Activated T-helper 2 cell treated with anti-CD3 and anti-CD28 coated beads, Interferon-gamma antibody, Interleukin-2, Interleukin-4, amounts not matched to agents 10 μg/mL and 5 μg/mL and 100 μg/mL, durations not matched to agents 14 hours and 24 hours and 36 hours (primary cell): Measurements from ENCODE around the gene ZNF641. TPM values are rescaled to one million over a fixed set of nuclear protein-coding genes. Genes with fewer than 3 reads are reported as not detected.
"Not testable (repeated sequence)": the region's sequence is repeated elsewhere in the genome, so short reads cannot be mapped to it uniquely, and the experiment has no call there.

Source experiments
- DNase-seq: peaks from one replicate; pipeline ENCODE4 v3.0.0; 2021; ENCODE audit warnings: low spot score
- H3K27ac Mint-ChIP-seq: one replicate; pipeline ENCODE4 v1.8.0; 2021; ENCODE audit warnings: mixed read lengths
- H3K27me3 Mint-ChIP-seq: one replicate; pipeline ENCODE4 v1.8.0; 2021; ENCODE audit warnings: low read depth, mixed read lengths
- H3K36me3 Mint-ChIP-seq: one replicate; pipeline ENCODE4 v1.8.0; 2021; ENCODE audit warnings: low read depth, mixed read lengths
- H3K4me1 Mint-ChIP-seq: one replicate; pipeline ENCODE4 v1.8.0; 2021; ENCODE audit warnings: low read depth, mixed read lengths
- H3K4me3 Mint-ChIP-seq: one replicate; pipeline ENCODE4 v1.8.0; 2021; ENCODE audit warnings: low read depth, mild to moderate bottlenecking, moderate library complexity, mixed read lengths
- H3K9me3 Mint-ChIP-seq: one replicate; pipeline ENCODE4 v1.8.0; 2021; ENCODE audit warnings: mixed read lengths
- intact Hi-C: fragments of 100-400 bp; cut with micrococcal nuclease; formaldehyde crosslinking; loops from one replicate; pipeline ENCODE4 v1.15.1; 2023
- total RNA-seq: library from RNA; stranded (reverse); gene quantifications from 2 replicates; pipeline ENCODE4 v1.2.3, GENCODE V29; 2022

Gene ZNF641
- total RNA-seq, 1 donor from 2014 or later: 6.4 TPM

DNA sequence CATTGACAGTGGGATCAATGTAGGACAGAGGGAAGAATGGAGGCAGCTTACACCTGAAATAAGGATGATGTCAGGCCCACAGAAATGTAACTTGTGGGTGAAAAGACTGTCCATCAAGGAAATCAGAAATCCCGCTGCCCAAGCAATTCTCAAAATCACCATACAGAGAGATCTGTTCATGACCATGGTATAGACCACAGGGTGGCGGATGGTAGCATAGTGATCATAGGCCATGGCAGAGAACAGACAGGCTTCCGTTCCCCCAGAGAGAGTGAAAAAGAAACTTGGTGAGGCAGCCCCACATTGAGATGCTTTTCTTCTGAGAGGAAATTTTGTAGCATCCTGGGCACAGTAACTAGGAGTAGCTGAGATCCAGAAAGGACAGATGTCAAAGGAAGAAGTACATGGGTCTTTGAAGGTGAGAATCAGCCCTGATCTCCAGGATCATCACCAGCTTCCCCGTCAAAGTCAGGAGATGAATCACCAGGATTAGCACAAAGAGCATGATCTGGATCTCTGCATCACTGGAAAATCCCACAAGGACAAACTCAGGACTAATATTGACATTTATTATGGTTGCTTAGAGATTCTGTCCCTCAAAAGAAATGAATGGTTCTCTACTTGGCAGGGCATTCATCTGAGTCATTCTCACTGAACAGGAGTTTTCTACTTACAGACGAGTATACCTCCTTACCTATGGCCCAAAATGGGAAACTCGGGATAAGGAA is 5.5 kb upstream of the ZNF641 start:
- Mint-ChIP-seq H3K27me3 (peaks cover 7% of the 10 kb centered on the region), H3K4me3 (no peak overlapping the region)

GRCh38 chr12:48352157-48352760 is 1.5 kb upstream of the ZNF641 start:
- H3K27ac Mint-ChIP-seq: no peak overlapping the region
- intact Hi-C loops: no loop called here
- no peak for DNase-seq
- H3K4me3 Mint-ChIP-seq: no peak overlapping the region
- H3K9me3 Mint-ChIP-seq: no peaks in the 10 kb centered on the region
- H3K36me3 Mint-ChIP-seq: peaks cover 11% of the 10 kb centered on the region
- H3K4me1 Mint-ChIP-seq: peaks cover 19% of the 10 kb centered on the region
- H3K27me3 Mint-ChIP-seq: peaks cover 5% of the 10 kb centered on the region

More for the DNA sequence above, 5.5 kb upstream of the ZNF641 start:
- DNase-seq: no peak
- Mint-ChIP-seq H3K36me3 (no peaks in the 10 kb centered on the region), H3K9me3 (no peaks in the 10 kb centered on the region), H3K27ac (no peak overlapping the region), H3K4me1 (peaks cover 5% of the 10 kb centered on the region)
- intact Hi-C loops: no loop called here

- H3K36me3 Mint-ChIP-seq: peaks cover 22% of the 10 kb centered on the region
- intact Hi-C loops: loop anchor here (2.0 kb wide), 1 partner anchor 152 kb away; no protein-coding TSS in a partner anchor
- no peaks in the 10 kb centered on the region for H3K9me3 Mint-ChIP-seq
- no peak for DNase-seq
- H3K4me3 Mint-ChIP-seq: peak overlapping the region; percentile 79
- H3K4me1 Mint-ChIP-seq: peaks cover 20% of the 10 kb centered on the region
- H3K27ac Mint-ChIP-seq: peak overlapping the region; percentile 49
- peaks cover 5% of the 10 kb centered on the region for H3K27me3 Mint-ChIP-seq
These were observed 446 bp upstream of the ZNF641 start for GRCh38 chr12:48351022-48351708.

DNA sequence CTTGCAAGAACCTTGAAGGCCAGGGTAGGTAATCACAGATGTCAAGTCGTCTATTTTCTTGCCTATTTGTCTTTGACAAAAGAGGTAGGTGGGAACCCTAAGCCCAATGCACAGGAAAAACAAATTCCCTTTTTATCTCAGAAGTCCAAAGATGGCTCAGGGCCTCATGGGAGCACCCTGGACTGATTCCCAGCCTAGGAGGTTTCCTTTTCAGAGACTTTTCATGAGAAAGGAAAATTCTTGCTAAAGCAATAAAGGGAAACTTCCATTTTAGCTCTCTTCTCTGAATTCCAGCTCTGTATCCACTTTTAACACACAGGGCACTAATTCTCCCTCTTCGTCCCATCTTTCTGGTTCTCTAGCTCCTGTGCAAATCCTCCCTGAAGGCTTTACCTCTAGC is 1.2 kb downstream of the ZNF641 start:
- intact Hi-C loops: no loop called here
- no peaks in the 10 kb centered on the region for H3K9me3 Mint-ChIP-seq
- H3K27me3 Mint-ChIP-seq: peaks cover 5% of the 10 kb centered on the region
- H3K4me3 Mint-ChIP-seq: peak overlapping the region; percentile 96
- H3K27ac Mint-ChIP-seq: no peak overlapping the region
- H3K4me1 Mint-ChIP-seq: peaks cover 23% of the 10 kb centered on the region
- H3K36me3 Mint-ChIP-seq: peaks cover 36% of the 10 kb centered on the region
- no peak for DNase-seq

- H3K27me3 Mint-ChIP-seq: no peaks in the 10 kb centered on the region
- intact Hi-C loops: no loop called here
- peaks cover 4% of the 10 kb centered on the region for H3K4me1 Mint-ChIP-seq
- H3K27ac Mint-ChIP-seq: no peak overlapping the region
- H3K9me3 Mint-ChIP-seq: no peaks in the 10 kb centered on the region
- peaks cover 48% of the 10 kb centered on the region for H3K36me3 Mint-ChIP-seq
- H3K4me3 Mint-ChIP-seq: no peak overlapping the region
- no peak for DNase-seq
These were observed 7.7 kb downstream of the ZNF641 start for GRCh38 chr12:48342980-48343379.

- peaks cover 32% of the 10 kb centered on the region for H3K36me3 Mint-ChIP-seq
- peaks cover 3% of the 10 kb centered on the region for H3K4me1 Mint-ChIP-seq
- no peaks in the 10 kb centered on the region for H3K9me3 Mint-ChIP-seq
- no peaks in the 10 kb centered on the region for H3K27me3 Mint-ChIP-seq
- H3K27ac Mint-ChIP-seq: no peak overlapping the region
- no peak overlapping the region for H3K4me3 Mint-ChIP-seq
- DNase-seq: no peak
- intact Hi-C loops: no loop called here
These were observed 9.8 kb downstream of the ZNF641 start for GRCh38 chr12:48340943-48341342.

- Mint-ChIP-seq H3K9me3 (no peaks in the 10 kb centered on the region), H3K27ac (no peak overlapping the region), H3K4me1 (no peaks in the 10 kb centered on the region), H3K4me3 (no peak overlapping the region), H3K36me3 (peaks cover 20% of the 10 kb centered on the region), H3K27me3 (no peaks in the 10 kb centered on the region)
- intact Hi-C loops: no loop called here
- no peak for DNase-seq
These were observed 11.1 kb downstream of the ZNF641 start for GRCh38 chr12:48339442-48340117.

- Mint-ChIP-seq H3K27me3 (no peaks in the 10 kb centered on the region), H3K4me3 (no peak overlapping the region), H3K4me1 (no peaks in the 10 kb centered on the region), H3K36me3 (no peaks in the 10 kb centered on the region), H3K27ac (no peak overlapping the region), H3K9me3 (no peaks in the 10 kb centered on the region)
- intact Hi-C loops: no loop called here
- no peak for DNase-seq
These were observed 14.2 kb downstream of the ZNF641 start for GRCh38 chr12:48336564-48336963.

- Mint-ChIP-seq H3K27me3 (no peaks in the 10 kb centered on the region), H3K9me3 (no peaks in the 10 kb centered on the region), H3K36me3 (no peaks in the 10 kb centered on the region), H3K27ac (no peak overlapping the region), H3K4me3 (no peak overlapping the region), H3K4me1 (no peaks in the 10 kb centered on the region)
- intact Hi-C loops: no loop called here
- DNase-seq: no peak
These were observed 14.7 kb downstream of the ZNF641 start for GRCh38 chr12:48336061-48336460.

- Mint-ChIP-seq H3K27me3 (no peaks in the 10 kb centered on the region), H3K4me3 (no peak overlapping the region), H3K27ac (no peak overlapping the region), H3K4me1 (no peaks in the 10 kb centered on the region), H3K9me3 (no peaks in the 10 kb centered on the region), H3K36me3 (no peaks in the 10 kb centered on the region)
- no peak for DNase-seq
- intact Hi-C loops: no loop called here
These were observed 15.9 kb downstream of the ZNF641 start for GRCh38 chr12:48334808-48335207.

GRCh38 chr12:48333680-48334079 is 17.0 kb downstream of the ZNF641 start:
- H3K4me3 Mint-ChIP-seq, H3K4me1 Mint-ChIP-seq, H3K9me3 Mint-ChIP-seq, DNase-seq, H3K36me3 Mint-ChIP-seq, H3K27ac Mint-ChIP-seq, intact Hi-C loops, H3K27me3 Mint-ChIP-seq: not testable (repeated sequence)

DNA sequence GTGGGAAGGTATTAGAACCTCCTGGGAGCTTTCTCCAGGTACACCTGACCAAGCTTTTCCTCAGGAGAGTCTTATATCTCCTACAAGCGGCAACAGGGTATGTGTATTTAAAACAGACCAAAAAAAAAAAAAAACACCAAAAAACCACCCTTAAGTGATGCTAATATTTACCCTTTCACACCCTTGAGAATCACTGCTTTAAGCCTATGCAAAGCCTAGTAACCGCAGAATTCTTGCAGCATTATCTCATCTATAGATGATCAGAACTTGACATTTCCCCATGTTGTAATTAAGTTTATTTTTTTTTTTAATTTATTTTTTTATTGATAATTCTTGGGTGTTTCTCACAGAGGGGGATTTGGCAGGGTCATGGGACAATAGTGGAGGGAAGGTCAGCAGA is 19.3 kb downstream of the ZNF641 start:
- H3K27me3 Mint-ChIP-seq: no peaks in the 10 kb centered on the region
- no peak for DNase-seq
- H3K27ac Mint-ChIP-seq: no peak overlapping the region
- H3K4me3 Mint-ChIP-seq: no peak overlapping the region
- no peaks in the 10 kb centered on the region for H3K9me3 Mint-ChIP-seq
- H3K36me3 Mint-ChIP-seq: no peaks in the 10 kb centered on the region
- intact Hi-C loops: no loop called here
- H3K4me1 Mint-ChIP-seq: no peaks in the 10 kb centered on the region
